GM23338 (cell line): Measurements from ENCODE around the gene SLC38A8. TPM values are rescaled to one million over a fixed set of nuclear protein-coding genes. Genes with fewer than 3 reads are reported as not detected.

Experiments
- ATAC-seq: fragments of 200-7000 bp; cut with Tn5 transposase; 3 replicates; pipeline ENCODE4 v1.9.1; 2020
- DNase-seq: peaks from one replicate; pipeline ENCODE4 v3.0.0-alpha.2; 2015; ENCODE audit warnings: low spot score
- H2AFZ ChIP-seq: fragments of 200-600 bp; sonication (generic); 2 replicates; pipeline ENCODE4 v1.8.0; 2016; ENCODE audit warnings: antibody characterized with exemption, mild to moderate bottlenecking, moderate library complexity
- H3F3A ChIP-seq: fragments of 200-600 bp; sonication (generic); replicated peaks from 2 replicates; pipeline ENCODE4 v1.8.0; 2017; ENCODE audit warnings: antibody characterized with exemption, mixed run types, low read depth
- H3K27ac ChIP-seq: fragments of 200-600 bp; sonication (generic); 2 replicates; pipeline ENCODE4 v1.6.1; 2016; ENCODE audit warnings: low read depth
- H3K27me3 ChIP-seq: fragments of 200-600 bp; sonication (generic); 2 replicates; pipeline ENCODE4 v1.8.0; 2016; ENCODE audit warnings: mild to moderate bottlenecking, mixed run types, moderate library complexity; ENCODE audit not compliant: insufficient read depth
- H3K36me3 ChIP-seq: fragments of 200-600 bp; sonication (generic); 2 replicates; pipeline ENCODE4 v1.8.0; 2016; ENCODE audit warnings: mild to moderate bottlenecking; ENCODE audit not compliant: insufficient read depth
- H3K4me1 ChIP-seq: fragments of 200-600 bp; sonication (generic); 2 replicates; pipeline ENCODE4 v1.8.0; 2016; ENCODE audit warnings: mild to moderate bottlenecking, moderate library complexity; ENCODE audit not compliant: insufficient read depth
- H3K4me2 ChIP-seq: fragments of 200-600 bp; sonication (generic); 2 replicates; pipeline ENCODE4 v1.7.1; 2017; ENCODE audit warnings: mixed run types
- H3K4me3 ChIP-seq: fragments of 200-600 bp; sonication (generic); 2 replicates; pipeline ENCODE4 v1.6.1; 2016; ENCODE audit warnings: mixed run types
- H3K79me2 ChIP-seq: fragments of 200-600 bp; sonication (generic); replicated peaks from 2 replicates; pipeline ENCODE4 v1.8.0; 2017; ENCODE audit warnings: mild to moderate bottlenecking; ENCODE audit not compliant: insufficient read depth
- H3K9me2 ChIP-seq: fragments of 200-600 bp; sonication (generic); 2 replicates; pipeline ENCODE4 v1.8.0; 2017; ENCODE audit not compliant: insufficient read depth
- H4K20me1 ChIP-seq: fragments of 200-600 bp; sonication (generic); replicated peaks from 2 replicates; pipeline ENCODE4 v1.8.0; 2017; ENCODE audit warnings: mild to moderate bottlenecking; ENCODE audit not compliant: insufficient read depth
- H3K27ac Mint-ChIP-seq: 2 replicates; pipeline ENCODE4 v1.8.0; 2020; ENCODE audit warnings: inconsistent platforms, mild to moderate bottlenecking, moderate library complexity, mixed read lengths
- H3K27me3 Mint-ChIP-seq: 3 replicates; pipeline ENCODE4 v1.8.0; 2022; ENCODE audit warnings: low read depth, mild to moderate bottlenecking, moderate library complexity, mixed read lengths, inconsistent platforms; ENCODE audit not compliant: insufficient read depth, poor library complexity
- H3K36me3 Mint-ChIP-seq: 3 replicates; pipeline ENCODE4 v1.8.0; 2021; ENCODE audit warnings: low read depth, mild to moderate bottlenecking, inconsistent platforms, moderate library complexity, mixed read lengths
- H3K4me1 Mint-ChIP-seq: 3 replicates; pipeline ENCODE4 v1.8.0; 2020; ENCODE audit warnings: mild to moderate bottlenecking, inconsistent platforms, mixed read lengths
- H3K4me3 Mint-ChIP-seq: 3 replicates; pipeline ENCODE4 v1.8.0; 2021; ENCODE audit warnings: moderate library complexity, mild to moderate bottlenecking, inconsistent platforms, mixed read lengths
- H3K9me3 Mint-ChIP-seq: 3 replicates; pipeline ENCODE4 v1.8.0; 2020; ENCODE audit warnings: moderate library complexity, mild to moderate bottlenecking, inconsistent platforms, mixed read lengths
- CREB1 ChIP-seq: fragments of 250-450 bp; sonication (Bioruptor Pico); IDR thresholded peaks from 2 replicates; pipeline ENCODE4 v1.5.0; 2020; ENCODE audit warnings: low read depth, mild to moderate bottlenecking, moderate library complexity
- CTCF ChIP-seq, 2 experiments: fragments of 200-600 bp in 1 of 2; sonication (generic) in 1 of 2; conservative IDR thresholded peaks; 2 replicates each; pipeline versions ENCODE4 v1.5.1 to v1.6.1; 2016 to 2017; ENCODE audit warnings: antibody characterized with exemption in 2 of 2, low read depth in 2 of 2, mild to moderate bottlenecking in 2 of 2, moderate library complexity in 1 of 2
- ETS1 ChIP-seq: IDR thresholded peaks from 2 replicates; pipeline ENCODE4 v1.6.1; 2016; ENCODE audit warnings: antibody characterized with exemption
- EZH2 ChIP-seq: fragments of 200-600 bp; sonication (generic); IDR thresholded peaks from one replicate; pipeline ENCODE4 v1.8.0; 2017; ENCODE audit warnings: antibody characterized with exemption, mild to moderate bottlenecking, low read depth; ENCODE audit not compliant: unreplicated experiment
- EZH2phosphoT487 ChIP-seq: fragments of 200-600 bp; sonication (generic); IDR thresholded peaks from one replicate; pipeline ENCODE4 v1.8.1; 2018; ENCODE audit warnings: antibody characterized with exemption; ENCODE audit not compliant: unreplicated experiment
- JUNB ChIP-seq: IDR thresholded peaks from one replicate; pipeline ENCODE4 v1.6.1; 2016; ENCODE audit warnings: antibody characterized with exemption; ENCODE audit not compliant: unreplicated experiment
- NANOG ChIP-seq: IDR thresholded peaks from 2 replicates; pipeline ENCODE4 v1.6.1; 2016; ENCODE audit warnings: antibody characterized with exemption, borderline replicate concordance
- POLR2AphosphoS5 ChIP-seq: IDR thresholded peaks from 2 replicates; pipeline ENCODE4 v1.6.1; 2016; ENCODE audit warnings: antibody characterized with exemption, low read depth
- REST ChIP-seq: IDR thresholded peaks from one replicate; pipeline ENCODE4 v1.6.1; 2018; ENCODE audit warnings: antibody characterized with exemption; ENCODE audit not compliant: unreplicated experiment
- STAT1 ChIP-seq: IDR thresholded peaks from one replicate; pipeline ENCODE4 v1.6.1; 2016; ENCODE audit warnings: antibody characterized with exemption; ENCODE audit not compliant: unreplicated experiment
- ZNF114 ChIP-seq: fragments of 250-450 bp; sonication (Bioruptor Pico); IDR thresholded peaks from 2 replicates; pipeline ENCODE4 v1.5.0; 2020; ENCODE audit warnings: mild to moderate bottlenecking, moderate library complexity
- ZNF331 ChIP-seq: fragments of 250-450 bp; sonication (Bioruptor Pico); IDR thresholded peaks from 2 replicates; pipeline ENCODE4 v1.5.0; 2020; ENCODE audit warnings: low read depth, mild to moderate bottlenecking, moderate library complexity
- ZNF462 ChIP-seq: fragments of 250-450 bp; sonication (Bioruptor Pico); IDR thresholded peaks from 2 replicates; pipeline ENCODE4 v1.5.0; 2020; ENCODE audit warnings: mild to moderate bottlenecking, moderate library complexity
- polyA plus RNA-seq: library from polyadenylated mRNA; unstranded; fragments of >200 nt; fragmentation: Nextera tagmentation; extraction: Ambion mirVana; gene quantifications from 2 replicates; pipeline ENCODE4 v1.2.1, GENCODE V29; 2016
- total RNA-seq: library from RNA; depleted of rRNA; stranded (reverse); fragments of >200 nt; shearing (Covaris generic); gene quantifications from 2 replicates; pipeline ENCODE4 v1.2.3, GENCODE V29; 2014

Gene SLC38A8
- total and polyA plus RNA-seq, 2 experiments from 2014 or later = not detected

GRCh38 chr16:84082835-84083569 lies 40.4 kb upstream of the SLC38A8 start:
- Histone ChIP-seq H3K79me2 (no peaks in the 10 kb centered on the region), H3K4me1 (no peaks in the 10 kb centered on the region), H3K4me2 (no peak overlapping the region), H3K4me3 (no peak overlapping the region), H3F3A (no peaks in the 10 kb centered on the region), H3K9me2 (no peaks in the 10 kb centered on the region), H4K20me1 (peaks cover 9% of the 10 kb centered on the region), H3K27ac (no peak overlapping the region), H2AFZ (no peak overlapping the region), H3K27me3 (no peaks in the 10 kb centered on the region), H3K36me3 (peaks cover 22% of the 10 kb centered on the region)
- H3K36me3 Mint-ChIP-seq = peaks cover 43% of the 10 kb centered on the region
- H3K4me3 Mint-ChIP-seq = no peak overlapping the region
- H3K27ac Mint-ChIP-seq = no peak overlapping the region
- DNase-seq = no peak
- ATAC-seq = no peak
- H3K9me3 Mint-ChIP-seq = no peaks in the 10 kb centered on the region
- H3K27me3 Mint-ChIP-seq = peaks cover 1% of the 10 kb centered on the region
- H3K4me1 Mint-ChIP-seq = no peaks in the 10 kb centered on the region
- TF ChIP-seq CREB1 (CRISPR knock-in tag) (no peak), ZNF331 (CRISPR knock-in tag) (no peak), ETS1 (no peak), JUNB (no peak), EZH2phosphoT487 (no peak), NANOG (no peak), EZH2 (no peak), STAT1 (no peak), POLR2AphosphoS5 (no peak), ZNF114 (CRISPR knock-in tag) (no peak), ZNF462 (CRISPR knock-in tag) (no peak), CTCF (conservative IDR thresholded peaks at IDR 0.05; ENCODE audit: low read depth in 2 of 2) (no peak), REST (no peak)
